GM12892 (cell line): ENCODE measurements around the gene TOM1L2.

Experiments used
- POLR2A ChIP-seq: IDR thresholded peaks from 2 replicates; pipeline ENCODE4 v1.6.1; 2011; ENCODE audit warnings: low read depth, low read length, control low read depth
- POLR2AphosphoS5 ChIP-seq: IDR thresholded peaks from 2 replicates; pipeline ENCODE4 v1.6.1; 2011; ENCODE audit warnings: low read depth, low read length, control low read depth

DNA sequence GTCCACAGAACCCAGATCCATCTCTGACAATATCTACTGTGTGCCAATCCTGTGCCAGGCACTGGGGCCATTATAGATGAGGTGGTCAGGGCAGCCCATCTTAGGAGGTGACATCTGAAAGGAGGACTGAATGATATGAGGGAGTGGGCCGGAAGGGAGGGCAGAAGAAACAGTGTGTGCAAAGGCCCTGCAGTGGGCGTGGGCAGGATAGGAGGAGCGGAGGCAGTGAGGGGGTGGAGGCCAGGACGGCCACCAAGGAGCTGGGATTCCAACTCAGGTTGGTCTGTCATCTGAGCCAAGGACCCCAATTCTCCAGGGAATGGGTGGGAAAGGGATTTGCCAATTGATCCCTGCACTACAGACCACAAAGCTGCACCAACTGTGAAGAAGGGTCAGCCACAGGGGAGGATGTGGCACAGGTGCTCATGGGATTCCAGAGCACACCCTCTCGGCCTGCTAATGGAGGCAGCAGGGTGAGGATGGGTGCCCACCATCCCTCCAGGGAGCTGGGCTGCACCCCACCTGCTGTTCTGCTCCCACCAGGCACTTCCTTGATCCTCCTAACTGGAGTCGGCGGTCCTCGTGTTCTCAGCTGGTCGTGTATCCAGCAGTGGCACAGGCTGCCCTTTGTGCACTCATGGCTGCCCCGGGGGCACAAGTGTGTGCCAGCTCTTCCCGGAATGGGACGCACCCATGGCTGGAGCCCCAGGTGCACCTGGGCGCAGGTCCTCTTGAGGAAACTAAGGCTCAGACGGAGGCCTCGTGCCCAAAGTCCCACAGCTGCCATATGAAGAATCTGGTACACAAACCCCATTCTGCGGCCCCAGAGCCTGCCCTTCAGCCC lies 145.0 kb downstream of the TOM1L2 start:
- TF ChIP-seq POLR2AphosphoS5 (no peak), POLR2A (no peak)
